Measurements from ENCODE around the gene PMEPA1.

DNA sequence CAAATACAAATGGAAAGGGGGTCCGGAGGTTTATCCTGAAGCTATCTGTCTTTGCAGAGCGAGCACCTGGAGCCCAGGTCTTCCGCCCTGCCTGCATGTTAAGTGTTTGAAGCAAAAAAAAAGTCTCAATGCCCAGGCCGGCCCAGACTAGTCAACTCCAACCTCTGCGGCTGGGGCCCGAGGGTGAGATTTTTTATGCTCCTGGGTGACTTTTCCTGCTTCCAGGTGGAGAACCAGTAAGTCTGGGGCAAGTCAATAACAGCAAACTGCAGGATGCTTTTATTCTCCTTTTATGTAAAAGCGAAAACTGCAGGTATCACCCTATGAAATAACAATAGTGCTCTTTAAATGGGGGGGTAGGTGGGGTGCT lies 87.6 kb downstream of the PMEPA1 start:
- TF ChIP-seq, protein P1, sequence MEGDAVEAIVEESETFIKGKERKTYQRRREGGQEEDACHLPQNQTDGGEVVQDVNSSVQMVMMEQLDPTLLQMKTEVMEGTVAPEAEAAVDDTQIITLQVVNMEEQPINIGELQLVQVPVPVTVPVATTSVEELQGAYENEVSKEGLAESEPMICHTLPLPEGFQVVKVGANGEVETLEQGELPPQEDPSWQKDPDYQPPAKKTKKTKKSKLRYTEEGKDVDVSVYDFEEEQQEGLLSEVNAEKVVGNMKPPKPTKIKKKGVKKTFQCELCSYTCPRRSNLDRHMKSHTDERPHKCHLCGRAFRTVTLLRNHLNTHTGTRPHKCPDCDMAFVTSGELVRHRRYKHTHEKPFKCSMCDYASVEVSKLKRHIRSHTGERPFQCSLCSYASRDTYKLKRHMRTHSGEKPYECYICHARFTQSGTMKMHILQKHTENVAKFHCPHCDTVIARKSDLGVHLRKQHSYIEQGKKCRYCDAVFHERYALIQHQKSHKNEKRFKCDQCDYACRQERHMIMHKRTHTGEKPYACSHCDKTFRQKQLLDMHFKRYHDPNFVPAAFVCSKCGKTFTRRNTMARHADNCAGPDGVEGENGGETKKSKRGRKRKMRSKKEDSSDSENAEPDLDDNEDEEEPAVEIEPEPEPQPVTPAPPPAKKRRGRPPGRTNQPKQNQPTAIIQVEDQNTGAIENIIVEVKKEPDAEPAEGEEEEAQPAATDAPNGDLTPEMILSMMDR (IDR thresholded peaks at IDR 0.05) = no peak
- no peak for TF ChIP-seq POLR2A (IDR thresholded peaks at IDR 0.05; ENCODE audit: low read length)
- TF ChIP-seq EP300 (IDR thresholded peaks at IDR 0.05) = no peak
- TF ChIP-seq FOSL2 (IDR thresholded peaks at IDR 0.05) = no peak
- TF ChIP-seq FOSL2 (CRISPR knock-in tag; IDR thresholded peaks at IDR 0.05) = no peak
- no peak for TF ChIP-seq RFX5 (IDR thresholded peaks at IDR 0.05)
- no peak for TF ChIP-seq HDAC2 (IDR thresholded peaks at IDR 0.05)
- TF ChIP-seq KDM5A (IDR thresholded peaks at IDR 0.05) = no peak
- TF ChIP-seq CHD2 (IDR thresholded peaks at IDR 0.05; ENCODE audit: low read length, partially characterized antibody) = no peak
- TF ChIP-seq NFE2L2 (conservative IDR thresholded peaks at IDR 0.05; ENCODE audit: low read length) = no peak
- TF ChIP-seq ZFP36 (IDR thresholded peaks at IDR 0.05; ENCODE audit: borderline replicate concordance, partially characterized antibody) = no peak
- TF ChIP-seq, protein P2, sequence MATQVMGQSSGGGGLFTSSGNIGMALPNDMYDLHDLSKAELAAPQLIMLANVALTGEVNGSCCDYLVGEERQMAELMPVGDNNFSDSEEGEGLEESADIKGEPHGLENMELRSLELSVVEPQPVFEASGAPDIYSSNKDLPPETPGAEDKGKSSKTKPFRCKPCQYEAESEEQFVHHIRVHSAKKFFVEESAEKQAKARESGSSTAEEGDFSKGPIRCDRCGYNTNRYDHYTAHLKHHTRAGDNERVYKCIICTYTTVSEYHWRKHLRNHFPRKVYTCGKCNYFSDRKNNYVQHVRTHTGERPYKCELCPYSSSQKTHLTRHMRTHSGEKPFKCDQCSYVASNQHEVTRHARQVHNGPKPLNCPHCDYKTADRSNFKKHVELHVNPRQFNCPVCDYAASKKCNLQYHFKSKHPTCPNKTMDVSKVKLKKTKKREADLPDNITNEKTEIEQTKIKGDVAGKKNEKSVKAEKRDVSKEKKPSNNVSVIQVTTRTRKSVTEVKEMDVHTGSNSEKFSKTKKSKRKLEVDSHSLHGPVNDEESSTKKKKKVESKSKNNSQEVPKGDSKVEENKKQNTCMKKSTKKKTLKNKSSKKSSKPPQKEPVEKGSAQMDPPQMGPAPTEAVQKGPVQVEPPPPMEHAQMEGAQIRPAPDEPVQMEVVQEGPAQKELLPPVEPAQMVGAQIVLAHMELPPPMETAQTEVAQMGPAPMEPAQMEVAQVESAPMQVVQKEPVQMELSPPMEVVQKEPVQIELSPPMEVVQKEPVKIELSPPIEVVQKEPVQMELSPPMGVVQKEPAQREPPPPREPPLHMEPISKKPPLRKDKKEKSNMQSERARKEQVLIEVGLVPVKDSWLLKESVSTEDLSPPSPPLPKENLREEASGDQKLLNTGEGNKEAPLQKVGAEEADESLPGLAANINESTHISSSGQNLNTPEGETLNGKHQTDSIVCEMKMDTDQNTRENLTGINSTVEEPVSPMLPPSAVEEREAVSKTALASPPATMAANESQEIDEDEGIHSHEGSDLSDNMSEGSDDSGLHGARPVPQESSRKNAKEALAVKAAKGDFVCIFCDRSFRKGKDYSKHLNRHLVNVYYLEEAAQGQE (IDR thresholded peaks at IDR 0.05) = no peak
- TF ChIP-seq, protein P3, sequence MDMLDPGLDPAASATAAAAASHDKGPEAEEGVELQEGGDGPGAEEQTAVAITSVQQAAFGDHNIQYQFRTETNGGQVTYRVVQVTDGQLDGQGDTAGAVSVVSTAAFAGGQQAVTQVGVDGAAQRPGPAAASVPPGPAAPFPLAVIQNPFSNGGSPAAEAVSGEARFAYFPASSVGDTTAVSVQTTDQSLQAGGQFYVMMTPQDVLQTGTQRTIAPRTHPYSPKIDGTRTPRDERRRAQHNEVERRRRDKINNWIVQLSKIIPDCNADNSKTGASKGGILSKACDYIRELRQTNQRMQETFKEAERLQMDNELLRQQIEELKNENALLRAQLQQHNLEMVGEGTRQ (IDR thresholded peaks at IDR 0.05) = no peak

Data from A549 (cell line).